T-cell (primary cell): ENCODE measurements around the gene KLF6. TPM values are rescaled to one million over a fixed set of nuclear protein-coding genes. Genes with fewer than 3 reads are reported as not detected.

Experiments used
- ATAC-seq, 4 experiments: fragments of 200-7000 bp in 3 of 4; fragments of 150-1000 bp in 1 of 4; cut with Tn5 transposase; replicated peaks in 1 of 4; 1 replicate in 3 of 4; 2 replicates in 1 of 4; pipeline ENCODE4 v1.10.0; 2021; ENCODE audit warnings: moderate library complexity in 3 of 4, mild to moderate bottlenecking in 2 of 4, moderate number of reproducible peaks in 1 of 4
- CTCF ChIA-PET, 2 donors: fragments of 300-600 bp; sonication (Branson Sonifier 250); formaldehyde crosslinking; loops; one replicate each; lab custom pipeline; 2022; ENCODE audit warnings: antibody characterized with exemption in 2 of 2; lab: Charles Lee
- POLR2A ChIA-PET, 2 donors: fragments of 300-600 bp; sonication (Branson Sonifier 250); formaldehyde crosslinking; loops; one replicate each; lab custom pipeline; 2022; ENCODE audit warnings: antibody characterized with exemption in 2 of 2; lab: Charles Lee
- DNase-seq, 35 experiments: peaks; one replicate each; pipeline versions ENCODE4 v3.0.0 to v3.0.0-alpha.2; 2013 to 2023
- H3K27ac ChIP-seq: one replicate; pipeline ENCODE4 v1.5.1; 2013; ENCODE audit warnings: low read length
- H3K27me3 ChIP-seq, 2 experiments: replicated peaks in 1 of 2; 1 replicate in 1 of 2; 2 replicates in 1 of 2; pipeline versions ENCODE4 v1.6.1 to v1.7.0; 2013; ENCODE audit warnings: low read length in 1 of 2, mixed read lengths in 1 of 2; ENCODE audit not compliant: control insufficient read depth in 2 of 2, insufficient read depth in 2 of 2; ENCODE audit errors: extremely low read depth in 1 of 2
- H3K36me3 ChIP-seq, 2 donors: 1 replicate in 1 of 2; 2 replicates in 1 of 2; pipeline versions ENCODE4 v1.6.1 to v1.7.0; 2013; ENCODE audit warnings: low read length in 1 of 2; ENCODE audit not compliant: control insufficient read depth in 2 of 2, insufficient read depth in 1 of 2; ENCODE audit errors: extremely low read depth in 1 of 2
- H3K4me1 ChIP-seq, 2 experiments: 1 replicate in 1 of 2; 2 replicates in 1 of 2; pipeline versions ENCODE4 v1.6.1 to v1.7.0; 2013; ENCODE audit warnings: low read length in 2 of 2, mixed read lengths in 1 of 2; ENCODE audit not compliant: insufficient read depth in 2 of 2, control insufficient read depth in 1 of 2; ENCODE audit errors: extremely low read depth in 1 of 2
- H3K4me3 ChIP-seq, 2 donors: 1 replicate in 1 of 2; 2 replicates in 1 of 2; pipeline versions ENCODE4 v1.5.1 to v1.7.0; 2013; ENCODE audit warnings: mild to moderate bottlenecking in 2 of 2, low read length in 1 of 2, moderate library complexity in 1 of 2; ENCODE audit not compliant: control insufficient read depth in 1 of 2; ENCODE audit errors: extremely low read depth in 1 of 2
- H3K9me3 ChIP-seq: 2 replicates; pipeline ENCODE4 v1.7.0; 2013
- H3K27ac Mint-ChIP-seq, 2 donors: one replicate each; pipeline ENCODE4 v1.8.0; 2020 to 2021; ENCODE audit warnings: mild to moderate bottlenecking in 2 of 2, mixed read lengths in 2 of 2
- H3K27me3 Mint-ChIP-seq, 2 donors: one replicate each; pipeline ENCODE4 v1.8.0; 2021 to 2022; ENCODE audit warnings: mixed read lengths in 2 of 2
- H3K36me3 Mint-ChIP-seq: one replicate; pipeline ENCODE4 v1.8.0; 2021; ENCODE audit warnings: mixed read lengths
- H3K4me1 Mint-ChIP-seq, 3 donors: one replicate each; pipeline ENCODE4 v1.8.0; 2020 to 2022; ENCODE audit warnings: mixed read lengths in 3 of 3, mild to moderate bottlenecking in 1 of 3
- H3K4me3 Mint-ChIP-seq, 3 donors: one replicate each; pipeline ENCODE4 v1.8.0; 2020 to 2022; ENCODE audit warnings: mild to moderate bottlenecking in 3 of 3, mixed read lengths in 3 of 3, moderate library complexity in 3 of 3
- H3K9me3 Mint-ChIP-seq, 3 donors: one replicate each; pipeline ENCODE4 v1.8.0; 2020 to 2022; ENCODE audit warnings: mixed read lengths in 3 of 3
- WGBS: methylation state at CpG from one replicate; pipeline ENCODE4 v1.1.5; 2013; ENCODE audit warnings: missing lambda C conversion rate; ENCODE audit not compliant: insufficient coverage; 5-methylcytosine and 5-hydroxymethylcytosine counted together
- total RNA-seq, 35 experiments: library from RNA in 6 of 35; stranded (reverse) in 6 of 35; fragments of 120-200 nt in 1 of 35; gene quantifications; one replicate each; pipeline versions ENCODE4 v1.2.1 to v1.2.4 and lab custom pipeline; 2013 to 2026

The KLF6 gene
- total RNA-seq, 5 donors from 2014 or later (not counting 1 experiment from before 2014, with no cell fraction given) = 285 to 1,180 (median 400) TPM

GRCh38 chr10:3750006-3750816 lies 34.8 kb downstream of the KLF6 start:
- Mint-ChIP-seq H3K27ac (no peak overlapping the region), H3K4me1 (peaks cover 0 to 12% (median 7%) of the 10 kb centered on the region in 3 donors), H3K36me3 (no peaks in the 10 kb centered on the region), H3K9me3 (no peaks in the 10 kb centered on the region), H3K4me3 (no peak overlapping the region), H3K27me3 (no peaks in the 10 kb centered on the region)
- H3K36me3 ChIP-seq = no peaks in the 10 kb centered on the region
- ATAC-seq (no peak), DNase-seq (no peak)
- no peaks in the 10 kb centered on the region for H3K27me3 ChIP-seq
- H3K4me3 ChIP-seq = no peak overlapping the region
- CTCF ChIA-PET = interaction anchor here in 1 of 2 donors (0.5 kb wide), 1 partner anchor 464 kb away, joined by 4 read pairs; no protein-coding TSS in a partner anchor
- H3K4me1 ChIP-seq = no peaks in the 10 kb centered on the region
- POLR2A ChIA-PET = interaction anchor here in 1 of 2 donors (0.6 kb wide), 1 partner anchor 45 kb away, joined by 4 read pairs; no protein-coding TSS in a partner anchor
- H3K9me3 ChIP-seq = no peaks in the 10 kb centered on the region
- 70% methylated on average over 7 of the region's 11 CpGs for WGBS
- no peak overlapping the region for H3K27ac ChIP-seq

DNA sequence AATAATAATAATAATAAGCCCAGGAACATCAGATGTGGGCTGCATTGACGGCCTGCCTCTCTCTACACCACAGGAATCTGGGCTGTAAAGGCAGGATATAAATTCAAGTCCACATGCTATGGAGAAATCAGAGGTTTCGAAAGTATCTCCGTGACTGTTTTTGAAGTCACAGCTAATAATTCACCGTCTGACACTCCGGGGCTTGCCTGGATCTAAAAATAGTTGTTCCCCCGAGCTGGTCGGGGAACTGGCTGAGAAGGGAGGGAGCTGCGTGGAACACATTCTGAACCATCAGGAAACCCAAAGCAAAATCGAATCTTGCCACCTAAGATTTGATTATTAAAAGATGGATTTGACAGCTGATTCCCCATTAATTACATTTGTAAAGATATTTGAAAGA lies 35.4 kb downstream of the KLF6 start:
- H3K4me1 Mint-ChIP-seq = peaks cover 0 to 6% (median under 1%) of the 10 kb centered on the region in 3 donors
- WGBS = no CpG with 5 or more reads among the region's 9 CpGs
- H3K27ac Mint-ChIP-seq = no peak overlapping the region

GRCh38 chr10:3749011-3749410 lies 36.0 kb downstream of the KLF6 start:
- Mint-ChIP-seq H3K4me1 (peaks cover 0 to 2% (median 0%) of the 10 kb centered on the region in 3 donors), H3K36me3 (no peaks in the 10 kb centered on the region), H3K9me3 (no peaks in the 10 kb centered on the region), H3K4me3 (no peak overlapping the region), H3K27ac (no peak overlapping the region), H3K27me3 (no peaks in the 10 kb centered on the region)
- H3K4me3 ChIP-seq = no peak overlapping the region
- H3K27ac ChIP-seq = no peak overlapping the region
- no peak for ATAC-seq
- ChIA-PET POLR2A (no interaction called here), CTCF (no interaction called here)
- WGBS = 86% methylated on average over 4 of the region's 5 CpGs
- H3K36me3 ChIP-seq = no peaks in the 10 kb centered on the region
- DNase-seq = no peak
- H3K4me1 ChIP-seq = no peaks in the 10 kb centered on the region
- no peaks in the 10 kb centered on the region for H3K27me3 ChIP-seq
- no peaks in the 10 kb centered on the region for H3K9me3 ChIP-seq

More for the DNA sequence above, 35.4 kb downstream of the KLF6 start:
- Histone ChIP-seq H3K9me3 (no peaks in the 10 kb centered on the region), H3K27me3 (no peaks in the 10 kb centered on the region), H3K4me3 (no peak overlapping the region), H3K4me1 (no peaks in the 10 kb centered on the region), H3K36me3 (no peaks in the 10 kb centered on the region), H3K27ac (no peak overlapping the region)
- no peaks in the 10 kb centered on the region for H3K36me3 Mint-ChIP-seq
- POLR2A ChIA-PET = no interaction called here
- no peak for DNase-seq
- no peaks in the 10 kb centered on the region for H3K27me3 Mint-ChIP-seq
- H3K4me3 Mint-ChIP-seq = no peak overlapping the region
- no peaks in the 10 kb centered on the region for H3K9me3 Mint-ChIP-seq
- CTCF ChIA-PET = no interaction called here
- no peak for ATAC-seq

DNA sequence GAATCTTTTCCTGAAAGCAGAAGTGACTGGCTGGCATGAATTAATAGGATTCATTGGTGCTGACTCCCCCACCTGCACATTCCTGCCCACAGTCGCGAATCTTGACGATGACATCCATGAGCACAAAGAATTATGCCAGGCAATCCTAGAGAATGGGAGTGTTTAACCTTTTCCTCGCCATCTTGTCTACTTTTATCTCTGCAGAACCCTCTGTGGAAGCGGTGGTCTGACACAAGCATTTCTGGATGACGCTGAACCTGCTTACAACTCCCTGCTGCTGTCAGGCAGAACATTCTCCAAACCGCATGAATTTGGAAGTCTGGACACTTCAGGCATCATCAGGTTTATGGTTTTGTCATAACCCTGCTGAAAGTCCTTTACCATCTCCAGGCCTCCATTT lies 36.5 kb downstream of the KLF6 start:
- 68% methylated on average over 3 of the region's 7 CpGs for WGBS
- no peak overlapping the region for H3K4me3 ChIP-seq
- Mint-ChIP-seq H3K27me3 (no peaks in the 10 kb centered on the region), H3K9me3 (no peaks in the 10 kb centered on the region), H3K4me3 (no peak overlapping the region), H3K27ac (no peak overlapping the region), H3K4me1 (peaks cover 0 to 2% (median 0%) of the 10 kb centered on the region in 3 donors), H3K36me3 (no peaks in the 10 kb centered on the region)
- no peaks in the 10 kb centered on the region for H3K4me1 ChIP-seq
- no peaks in the 10 kb centered on the region for H3K9me3 ChIP-seq
- CTCF ChIA-PET = interaction anchor here (0.6 to 0.7 kb wide), 4 partner anchors 200 to 965 kb away, joined by 4 to 6 read pairs (median 4); no protein-coding TSS in a partner anchor
- DNase-seq (no peak), ATAC-seq (no peak)
- no peak overlapping the region for H3K27ac ChIP-seq
- H3K27me3 ChIP-seq = no peaks in the 10 kb centered on the region
- H3K36me3 ChIP-seq = no peaks in the 10 kb centered on the region
- POLR2A ChIA-PET = no interaction called here

DNA sequence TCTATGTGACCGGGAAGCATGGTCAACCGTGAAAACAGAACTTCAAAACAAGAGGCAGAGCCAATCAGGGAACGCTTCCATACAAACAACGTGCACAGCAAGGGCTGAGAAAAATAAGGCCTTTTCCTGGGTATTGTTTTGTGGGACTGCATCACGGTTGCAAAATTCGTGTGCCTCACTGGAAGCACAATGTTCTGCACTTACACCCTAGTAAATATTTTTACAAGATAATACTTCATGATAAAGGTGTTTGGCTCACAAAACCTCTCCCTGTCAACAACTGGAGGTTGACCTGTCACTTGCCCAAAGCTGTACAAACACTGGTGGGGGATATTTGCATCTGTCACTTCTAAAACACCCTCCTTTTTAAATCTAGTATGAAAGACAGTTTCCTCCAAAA lies 37.0 kb downstream of the KLF6 start:
- Histone ChIP-seq H3K27ac (no peak overlapping the region), H3K4me3 (no peak overlapping the region), H3K4me1 (no peaks in the 10 kb centered on the region), H3K9me3 (no peaks in the 10 kb centered on the region), H3K27me3 (no peaks in the 10 kb centered on the region), H3K36me3 (no peaks in the 10 kb centered on the region)
- no peaks in the 10 kb centered on the region for H3K27me3 Mint-ChIP-seq
- no peaks in the 10 kb centered on the region for H3K36me3 Mint-ChIP-seq
- H3K9me3 Mint-ChIP-seq = no peaks in the 10 kb centered on the region
- H3K27ac Mint-ChIP-seq = no peak overlapping the region
- peaks cover 0 to 2% (median 0%) of the 10 kb centered on the region in 3 donors for H3K4me1 Mint-ChIP-seq
- 94% methylated on average over 3 of the region's 6 CpGs for WGBS
- ATAC-seq (no peak), DNase-seq (no peak)
- no peak overlapping the region for H3K4me3 Mint-ChIP-seq
- CTCF ChIA-PET = interaction anchor here (0.6 to 0.7 kb wide), 4 partner anchors 201 to 966 kb away, joined by 4 to 6 read pairs (median 4); no protein-coding TSS in a partner anchor
- POLR2A ChIA-PET = interaction anchor here in 1 of 2 donors (0.7 kb wide), 1 partner anchor 135 kb away, joined by 9 read pairs; no protein-coding TSS in a partner anchor

GRCh38 chr10:3747248-3747960 lies 37.6 kb downstream of the KLF6 start:
- peaks cover 0 to 5% (median 0%) of the 10 kb centered on the region in 3 donors for H3K4me1 Mint-ChIP-seq
- Histone ChIP-seq H3K36me3 (no peaks in the 10 kb centered on the region), H3K4me1 (no peaks in the 10 kb centered on the region), H3K27ac (no peak overlapping the region), H3K9me3 (no peaks in the 10 kb centered on the region), H3K27me3 (no peaks in the 10 kb centered on the region), H3K4me3 (no peak overlapping the region)
- DNase-seq (no peak), ATAC-seq (no peak)
- no peaks in the 10 kb centered on the region for H3K27me3 Mint-ChIP-seq
- no peaks in the 10 kb centered on the region for H3K9me3 Mint-ChIP-seq
- ChIA-PET POLR2A (interaction anchor here in 1 of 2 donors (0.7 kb wide), 1 partner anchor 135 kb away, joined by 9 read pairs; no protein-coding TSS in a partner anchor), CTCF (interaction anchor here (0.6 to 0.7 kb wide), 3 partner anchors 202 to 366 kb away, joined by 4 to 6 read pairs (median 4); no protein-coding TSS in a partner anchor)
- H3K36me3 Mint-ChIP-seq = no peaks in the 10 kb centered on the region
- no peak overlapping the region for H3K27ac Mint-ChIP-seq
- no peak overlapping the region for H3K4me3 Mint-ChIP-seq
- WGBS = 93% methylated on average over 19 of the region's 27 CpGs
